GM18517 (cell line): ENCODE results near the gene PODN.
A peak's percentile ranks its signal among the peaks of the same experiment; 100 is the strongest.

Source experiments
- ATAC-seq: cut with Tn5 transposase; IDR thresholded peaks from one replicate; pipeline ENCODE4 v1.9.1; 2021; ENCODE audit warnings: mild to moderate bottlenecking, moderate library complexity; ENCODE audit not compliant: unreplicated experiment

PODN gene, protein sequence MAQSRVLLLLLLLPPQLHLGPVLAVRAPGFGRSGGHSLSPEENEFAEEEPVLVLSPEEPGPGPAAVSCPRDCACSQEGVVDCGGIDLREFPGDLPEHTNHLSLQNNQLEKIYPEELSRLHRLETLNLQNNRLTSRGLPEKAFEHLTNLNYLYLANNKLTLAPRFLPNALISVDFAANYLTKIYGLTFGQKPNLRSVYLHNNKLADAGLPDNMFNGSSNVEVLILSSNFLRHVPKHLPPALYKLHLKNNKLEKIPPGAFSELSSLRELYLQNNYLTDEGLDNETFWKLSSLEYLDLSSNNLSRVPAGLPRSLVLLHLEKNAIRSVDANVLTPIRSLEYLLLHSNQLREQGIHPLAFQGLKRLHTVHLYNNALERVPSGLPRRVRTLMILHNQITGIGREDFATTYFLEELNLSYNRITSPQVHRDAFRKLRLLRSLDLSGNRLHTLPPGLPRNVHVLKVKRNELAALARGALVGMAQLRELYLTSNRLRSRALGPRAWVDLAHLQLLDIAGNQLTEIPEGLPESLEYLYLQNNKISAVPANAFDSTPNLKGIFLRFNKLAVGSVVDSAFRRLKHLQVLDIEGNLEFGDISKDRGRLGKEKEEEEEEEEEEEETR

DNA sequence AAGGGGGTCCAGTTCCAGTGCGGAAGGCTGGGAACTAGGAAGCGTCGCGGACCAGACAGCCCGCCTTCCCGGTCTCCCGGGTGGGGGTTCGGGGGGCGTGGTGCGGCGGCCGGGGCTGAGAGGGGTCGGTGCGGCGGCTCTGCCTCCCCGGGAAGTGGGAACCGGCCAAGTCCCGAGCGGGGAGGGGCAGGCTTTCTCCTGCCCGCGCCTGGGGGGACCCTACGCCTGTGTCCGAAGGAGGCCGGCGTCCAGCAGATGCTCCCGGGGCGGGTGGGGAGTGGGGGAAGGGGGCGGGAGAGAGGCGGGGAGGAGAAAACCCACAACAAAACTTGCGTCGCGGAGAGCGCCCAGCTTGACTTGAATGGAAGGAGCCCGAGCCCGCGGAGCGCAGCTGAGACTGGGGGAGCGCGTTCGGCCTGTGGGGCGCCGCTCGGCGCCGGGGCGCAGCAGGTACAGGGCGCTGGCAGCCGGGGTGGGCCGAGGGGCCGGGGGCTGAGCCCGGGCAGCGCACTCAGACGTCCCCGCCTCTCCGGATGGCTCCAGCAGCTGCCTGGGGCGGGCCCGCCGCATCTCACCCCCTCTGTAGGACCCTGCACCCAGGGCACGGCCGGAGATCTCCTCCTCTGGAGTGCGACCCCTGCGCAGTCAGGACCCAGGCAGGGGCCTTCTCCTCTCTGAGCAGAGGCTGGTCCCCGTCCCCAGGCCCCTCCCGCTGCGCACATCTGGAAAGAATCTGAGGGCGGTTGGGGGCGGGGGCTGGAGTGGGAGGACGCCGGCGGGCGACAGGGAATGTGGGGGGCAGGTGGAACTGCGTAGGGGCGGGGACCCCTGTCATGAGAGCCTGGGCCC is at the start of gene PODN:
TSS of gene PODN (plus strand) at position 355 of the 849 bp plus-strand sequence. CDS start 7,643 bp downstream, outside the sequence.
- no peak for ATAC-seq

DNA sequence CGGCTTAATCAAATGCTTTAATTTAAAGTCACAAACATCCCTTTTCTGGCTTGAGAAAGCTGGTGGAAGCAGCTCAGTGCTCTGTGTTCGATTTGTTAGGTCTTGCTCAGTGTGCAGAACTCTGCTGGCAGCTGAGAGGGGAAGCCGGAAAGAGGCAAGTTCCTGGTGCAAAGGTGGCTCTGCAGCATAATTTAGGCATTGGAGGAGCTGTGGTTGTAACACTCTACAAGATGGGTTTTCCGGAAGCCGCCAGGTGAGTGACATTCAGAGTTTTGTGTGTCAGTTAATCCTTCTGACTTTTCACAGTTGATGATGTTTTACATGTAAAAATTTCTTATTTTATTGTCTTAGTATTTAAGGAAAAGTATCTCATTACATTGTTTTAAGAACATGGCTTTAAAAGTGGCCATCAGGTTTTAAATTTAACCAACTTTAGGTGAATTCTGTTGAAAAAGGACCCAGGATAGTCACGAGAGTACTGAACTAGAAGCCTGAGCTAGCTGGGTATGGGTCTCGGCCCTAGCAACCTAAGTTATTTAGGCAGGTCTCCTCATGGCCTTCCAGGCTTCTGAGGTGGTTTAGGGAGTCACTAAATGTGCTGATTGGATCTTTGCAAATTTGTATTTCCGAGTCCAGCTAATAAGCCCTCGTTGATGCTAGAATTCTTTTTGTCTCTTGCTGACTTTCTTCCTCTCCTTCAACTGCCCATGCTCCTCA is 47.1 kb upstream of the PODN start:
- ATAC-seq = peak; percentile 92

DNA sequence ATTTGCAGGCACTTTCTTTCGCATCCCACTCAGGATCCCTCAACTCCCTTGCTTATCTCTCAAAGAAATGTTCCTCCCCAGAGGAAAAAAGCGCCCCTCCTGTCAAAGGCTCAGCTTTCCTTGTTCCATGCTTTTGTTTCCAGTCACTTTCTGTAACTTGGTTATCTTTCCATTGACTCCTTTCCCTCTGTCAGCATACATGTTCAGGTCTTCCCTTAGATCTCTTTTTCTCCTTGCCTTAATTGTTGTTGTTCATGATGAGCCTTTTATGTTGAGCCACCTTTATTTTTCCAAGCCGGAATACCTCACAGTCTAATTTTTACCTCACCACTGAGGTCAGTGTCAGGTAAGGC is 46.5 kb upstream of the PODN start:
- ATAC-seq = no peak

DNA sequence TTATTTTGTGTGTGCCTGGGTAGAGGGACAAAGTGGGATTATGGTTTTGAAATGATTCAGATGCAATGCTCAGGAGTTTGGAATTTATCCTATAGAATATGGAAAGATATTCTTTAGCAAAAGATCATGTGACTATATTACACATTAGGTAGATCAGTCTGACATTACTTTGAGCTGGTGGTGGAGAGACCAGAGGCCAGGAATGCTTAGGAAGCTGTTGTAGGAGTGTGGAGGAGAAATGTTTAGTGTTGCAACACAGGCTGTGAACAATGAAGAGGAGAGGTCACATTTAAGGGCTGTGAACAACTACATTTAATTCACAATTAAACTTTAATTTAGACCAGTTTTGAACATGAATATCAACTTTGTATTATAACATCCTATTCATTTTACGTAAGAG is 45.3 kb upstream of the PODN start:
- no peak for ATAC-seq

DNA sequence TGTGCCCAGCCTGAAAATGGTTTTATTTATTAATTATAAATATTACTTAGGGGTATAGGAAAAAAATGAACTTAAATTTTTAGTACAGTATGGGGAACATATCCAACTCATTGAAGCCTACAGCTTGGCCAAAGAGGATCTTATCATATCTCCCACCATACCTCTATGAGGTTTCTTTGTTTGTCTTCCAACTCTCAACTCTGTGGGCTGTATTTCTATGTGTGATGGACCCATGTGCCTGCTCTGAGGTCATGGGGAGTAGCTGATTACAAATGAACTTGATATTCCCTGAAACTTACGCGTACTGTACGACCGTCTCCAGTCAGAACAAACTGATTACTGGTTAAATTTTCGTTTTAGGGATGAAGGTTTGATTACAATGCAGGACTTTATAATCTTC is 41.4 kb upstream of the PODN start:
- ATAC-seq = no peak

DNA sequence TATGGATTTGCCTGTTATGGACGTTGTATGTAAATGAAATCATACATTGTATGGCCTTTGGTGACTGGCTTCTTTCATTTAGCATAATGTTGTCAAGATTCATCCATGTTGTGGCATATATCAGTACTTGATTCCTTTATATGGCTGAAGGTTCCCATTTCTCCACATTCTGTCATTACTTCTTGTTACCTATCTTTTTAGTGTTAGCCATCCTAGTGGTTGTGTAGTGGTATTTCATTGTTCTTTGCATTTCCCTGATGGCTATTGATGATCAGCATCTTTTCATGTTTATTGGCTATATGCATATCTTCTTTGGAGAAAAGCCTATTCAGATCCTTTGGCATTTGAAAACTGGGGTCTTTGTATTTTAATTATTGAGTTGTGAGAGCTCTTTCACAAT is 39.8 kb upstream of the PODN start:
- no peak for ATAC-seq

DNA sequence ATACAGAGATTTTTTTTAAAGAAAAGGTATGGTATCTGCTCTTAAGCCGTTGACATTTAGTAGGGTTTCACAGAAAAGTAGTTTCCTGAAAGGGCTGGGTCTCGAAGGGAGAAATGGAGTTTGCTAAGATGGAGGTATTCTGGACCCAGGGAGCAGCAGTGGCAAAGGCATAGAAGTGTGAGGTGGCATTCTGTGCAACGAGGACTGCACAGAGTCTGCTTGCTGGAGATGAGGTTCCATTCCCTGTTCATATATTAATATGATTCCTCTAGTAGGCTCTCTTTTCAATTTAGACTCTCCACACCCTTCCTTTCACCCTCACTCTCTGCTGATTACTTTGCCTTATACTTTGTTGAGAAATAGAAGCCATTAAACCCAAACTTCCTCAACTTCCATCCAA is 38.5 kb upstream of the PODN start:
- no peak for ATAC-seq

DNA sequence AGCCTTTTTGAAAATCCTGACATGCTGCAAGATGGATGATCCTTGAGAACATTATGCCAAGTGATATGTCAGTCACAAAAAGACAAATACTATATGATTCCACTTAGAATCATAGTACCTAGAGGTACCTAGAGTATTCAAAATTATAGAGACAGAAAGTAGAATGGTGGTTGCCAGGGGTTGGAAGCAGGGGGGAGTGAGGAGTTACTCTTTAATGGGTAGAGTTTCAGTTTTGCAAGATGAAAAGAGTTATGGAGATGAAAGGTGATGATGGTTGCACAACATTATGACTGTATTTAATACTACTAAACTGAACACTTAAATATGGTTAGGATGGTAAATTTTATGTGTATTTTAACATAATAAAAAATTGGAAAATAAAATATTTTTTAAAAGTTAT is 37.9 kb upstream of the PODN start:
- no peak for ATAC-seq

DNA sequence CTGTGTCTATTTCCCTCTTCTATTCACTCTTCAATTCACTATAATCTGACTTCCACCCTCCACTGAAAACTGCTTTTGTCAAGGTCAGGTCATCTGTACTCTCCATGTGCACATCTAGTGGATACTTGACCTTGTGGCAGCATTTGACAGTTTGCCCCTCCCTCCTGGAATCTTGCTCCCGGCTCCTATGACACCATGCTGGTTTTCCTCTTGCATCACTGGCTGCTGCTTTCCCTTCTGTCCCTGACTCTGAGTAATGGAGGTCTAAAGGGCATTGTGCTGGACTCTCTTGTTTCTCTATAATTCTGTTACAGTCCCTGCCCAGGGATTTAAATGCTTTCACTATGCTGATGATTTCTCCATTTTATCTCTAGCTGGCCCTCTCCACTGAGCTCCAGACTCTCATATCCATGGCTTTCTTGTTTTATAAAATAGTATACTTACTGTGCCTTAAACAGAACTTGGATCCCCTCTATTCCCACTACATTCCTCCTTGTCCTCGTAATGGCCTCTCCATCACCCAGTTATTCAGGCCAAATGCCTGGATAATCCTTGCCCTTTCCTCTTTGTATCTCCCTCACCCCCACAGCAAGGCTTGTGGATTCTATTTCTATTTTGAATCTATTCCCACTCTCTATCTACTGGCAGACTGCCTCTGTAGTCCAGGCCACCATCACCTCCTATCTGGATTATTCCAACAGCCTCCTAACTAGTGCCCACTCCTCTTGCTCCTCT is 36.8 kb upstream of the PODN start:
- no peak for ATAC-seq

DNA sequence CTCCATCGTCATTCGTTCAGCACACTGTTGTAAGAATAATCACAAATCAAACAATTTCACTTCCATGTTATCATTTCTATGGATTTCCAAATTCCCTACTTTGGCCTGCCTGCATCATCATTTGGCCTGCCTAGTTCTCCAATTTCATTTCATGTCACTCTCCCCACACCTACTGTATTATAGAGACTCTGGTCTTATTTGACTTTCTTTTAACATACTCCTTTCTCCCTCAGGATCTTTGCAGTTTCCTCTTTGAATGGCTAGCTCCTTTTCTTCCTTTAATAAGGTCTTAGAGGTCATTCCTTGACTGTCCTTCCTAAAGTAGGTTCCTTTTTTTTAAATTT is 36.3 kb upstream of the PODN start:
- no peak for ATAC-seq

DNA sequence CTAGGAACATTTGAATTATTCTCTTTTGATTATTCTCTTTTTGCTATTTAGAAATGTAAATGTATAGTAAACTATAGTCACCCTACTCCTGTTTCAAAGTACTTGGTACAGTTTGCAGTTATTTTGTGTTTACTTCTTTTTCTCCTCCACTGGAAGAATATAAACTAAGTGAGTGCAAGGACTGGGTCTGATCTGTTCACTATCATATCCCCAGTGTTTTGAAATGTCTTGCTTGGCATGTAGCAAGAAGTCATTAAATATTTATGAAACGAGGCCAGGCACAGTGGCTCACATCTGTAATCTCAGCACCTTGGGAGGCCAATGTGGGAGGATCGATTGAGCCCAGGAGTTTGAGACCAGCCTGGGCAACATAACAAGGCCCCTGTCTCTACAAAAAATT is 35.8 kb upstream of the PODN start:
- no peak for ATAC-seq

DNA sequence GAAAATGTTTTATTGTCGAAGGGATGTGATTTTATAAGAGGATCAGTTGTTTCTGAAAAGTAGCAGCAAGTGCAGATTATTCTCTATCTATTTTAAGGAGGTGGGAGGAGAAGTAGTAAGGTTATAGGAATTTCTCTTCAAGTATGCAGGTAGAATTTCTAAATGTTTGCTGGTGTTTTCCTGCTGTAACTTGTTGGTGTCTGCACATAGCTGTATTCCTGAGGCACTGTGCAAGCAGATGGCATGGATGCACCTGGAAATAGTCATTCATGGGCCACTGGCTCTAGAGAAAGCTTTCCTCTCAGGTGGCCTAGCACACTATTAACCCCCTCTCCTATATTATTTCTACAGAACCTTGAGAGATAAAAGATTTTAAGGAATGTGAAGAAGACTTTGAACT is 30.3 kb upstream of the PODN start:
- no peak for ATAC-seq

DNA sequence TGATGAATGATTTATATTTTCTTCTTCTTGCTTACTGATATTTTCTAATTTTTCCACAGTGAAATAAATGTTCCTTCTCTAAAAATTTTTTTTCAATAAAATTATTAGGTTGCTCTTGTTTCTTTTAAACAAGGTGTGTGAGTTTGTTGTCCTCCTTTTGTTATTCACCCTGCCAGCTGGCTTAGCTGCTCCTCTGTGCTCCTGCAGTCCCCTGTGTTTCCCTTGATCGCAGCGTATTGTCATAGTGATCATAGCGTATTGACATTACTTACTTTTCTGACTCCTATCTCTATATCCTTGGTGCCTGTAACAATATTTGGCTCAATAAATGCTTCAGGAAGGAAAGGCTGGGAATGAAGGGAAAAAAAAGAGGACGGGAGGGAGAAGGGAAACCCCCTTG is 24.9 kb upstream of the PODN start:
- no peak for ATAC-seq

DNA sequence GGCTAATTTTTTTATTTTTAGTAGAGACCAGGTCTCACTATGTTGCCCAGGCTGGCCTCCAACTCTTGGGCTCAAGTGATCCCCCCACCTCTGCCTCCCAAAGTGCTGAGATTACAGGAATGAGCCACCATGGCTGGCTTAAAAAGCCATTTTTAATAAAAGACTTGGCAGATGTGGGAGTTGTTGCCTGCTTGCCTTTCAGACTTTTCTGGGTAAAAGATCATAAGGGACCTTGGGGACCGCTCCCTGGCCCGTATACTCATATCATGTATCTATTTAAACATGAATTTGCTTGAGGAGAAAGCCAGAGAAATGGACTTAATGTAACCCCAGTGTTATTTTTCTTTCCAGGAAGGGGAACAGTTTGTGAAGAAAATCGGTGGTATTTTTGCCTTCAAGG is 23.4 kb upstream of the PODN start:
- no peak for ATAC-seq

DNA sequence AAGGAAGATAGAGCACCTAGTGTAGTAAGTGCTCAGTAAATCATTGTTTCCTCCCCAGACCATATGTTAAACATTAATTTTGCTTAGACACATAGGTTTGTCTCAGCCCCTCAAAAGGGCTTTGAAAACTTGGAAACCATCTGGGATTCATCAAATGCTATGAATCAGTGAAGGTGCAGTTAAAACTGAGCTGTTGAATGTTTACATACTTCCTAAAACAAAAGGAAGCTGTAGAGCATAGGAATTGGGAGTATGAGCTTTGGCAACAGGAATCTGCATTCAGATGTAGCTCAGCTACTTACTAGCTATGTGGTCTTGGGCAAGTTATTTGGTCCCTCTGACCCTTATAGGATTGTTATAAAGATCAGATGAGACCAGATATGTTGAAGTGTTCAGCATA is 18.7 kb upstream of the PODN start:
- no peak for ATAC-seq

DNA sequence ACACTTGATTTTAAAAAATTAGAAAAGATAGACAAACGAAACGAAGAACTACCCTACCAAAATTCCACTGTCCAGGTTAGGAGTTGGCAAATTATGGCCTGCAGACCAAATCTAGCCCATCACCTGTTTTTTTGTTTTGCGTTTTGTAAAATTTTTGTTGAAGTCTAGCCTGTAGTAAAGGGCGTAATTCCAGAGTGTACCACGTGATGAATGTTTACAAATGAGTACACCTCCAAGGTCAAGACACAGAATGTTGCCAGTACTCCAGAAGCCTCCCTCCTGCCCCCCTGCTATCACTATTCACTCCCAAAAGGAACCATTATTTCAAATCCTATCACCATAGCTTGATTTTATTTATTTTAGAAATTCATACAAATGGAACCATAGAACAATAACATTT is 17.1 kb upstream of the PODN start:
- no peak for ATAC-seq

DNA sequence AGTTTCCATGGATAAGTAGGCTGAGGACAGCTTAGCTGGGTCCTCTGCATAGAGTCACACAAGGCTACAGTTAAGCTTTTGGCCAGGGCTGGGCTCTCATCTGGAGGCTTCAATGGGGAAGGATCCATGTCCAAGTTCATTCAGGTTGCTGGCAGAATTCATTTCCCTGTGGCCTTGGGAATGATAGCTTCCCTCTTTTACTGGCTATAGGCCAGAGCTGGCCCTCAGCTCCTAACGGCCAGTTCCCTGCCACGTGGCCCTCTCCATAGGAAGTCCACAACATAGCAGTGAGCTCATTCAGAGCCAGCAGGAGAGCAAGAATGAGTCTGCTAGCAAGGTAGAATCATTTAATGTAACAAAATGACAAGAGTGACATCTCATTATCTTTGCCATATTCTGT is 15.1 kb upstream of the PODN start:
- no peak for ATAC-seq

DNA sequence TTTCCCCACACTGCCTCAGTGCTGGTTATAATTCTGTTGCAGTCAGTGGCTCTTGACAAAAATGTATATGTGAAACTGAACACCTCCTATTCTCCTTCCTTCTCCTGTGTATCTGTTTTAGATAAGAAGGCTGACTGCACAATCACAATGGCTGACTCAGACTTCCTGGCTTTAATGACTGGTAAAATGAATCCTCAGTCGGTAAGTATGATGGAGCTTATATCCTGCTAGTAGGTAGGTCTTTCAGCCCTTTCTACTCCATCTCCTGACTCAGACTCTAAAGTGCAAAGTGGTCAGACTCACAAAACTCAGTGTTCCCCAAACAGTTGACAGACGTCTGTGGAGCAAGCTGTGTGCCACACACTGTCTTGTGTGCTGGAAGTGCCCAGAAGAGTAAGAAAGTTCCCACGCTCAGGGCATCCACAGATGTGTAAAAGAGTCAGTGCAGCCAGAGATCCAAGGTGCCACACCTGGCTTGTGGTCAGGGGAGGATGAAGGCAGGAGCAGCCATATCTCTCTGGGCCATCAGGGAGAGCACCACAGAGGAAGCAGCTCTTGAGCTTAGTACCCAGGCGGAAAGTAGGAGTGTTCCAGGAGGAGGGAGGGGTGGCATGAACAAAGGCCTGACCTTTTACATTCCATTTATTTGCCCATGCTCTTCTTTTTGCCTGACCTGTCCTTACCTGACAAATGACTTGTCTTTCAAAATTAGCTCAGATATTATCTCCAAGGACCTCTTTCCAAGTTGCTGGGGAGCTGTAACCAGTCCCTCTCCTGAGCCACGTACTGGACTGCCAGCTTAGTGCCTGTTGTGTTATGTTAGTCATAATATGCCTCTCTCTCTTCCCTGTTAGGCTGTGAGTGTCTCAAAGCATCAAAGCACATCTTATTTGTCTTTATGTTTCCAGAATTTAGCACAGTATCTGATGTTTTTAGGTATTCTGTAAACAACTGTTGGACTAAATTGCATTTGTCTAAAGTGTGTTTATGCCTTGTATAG is 14.0 kb upstream of the PODN start:
- no peak for ATAC-seq

DNA sequence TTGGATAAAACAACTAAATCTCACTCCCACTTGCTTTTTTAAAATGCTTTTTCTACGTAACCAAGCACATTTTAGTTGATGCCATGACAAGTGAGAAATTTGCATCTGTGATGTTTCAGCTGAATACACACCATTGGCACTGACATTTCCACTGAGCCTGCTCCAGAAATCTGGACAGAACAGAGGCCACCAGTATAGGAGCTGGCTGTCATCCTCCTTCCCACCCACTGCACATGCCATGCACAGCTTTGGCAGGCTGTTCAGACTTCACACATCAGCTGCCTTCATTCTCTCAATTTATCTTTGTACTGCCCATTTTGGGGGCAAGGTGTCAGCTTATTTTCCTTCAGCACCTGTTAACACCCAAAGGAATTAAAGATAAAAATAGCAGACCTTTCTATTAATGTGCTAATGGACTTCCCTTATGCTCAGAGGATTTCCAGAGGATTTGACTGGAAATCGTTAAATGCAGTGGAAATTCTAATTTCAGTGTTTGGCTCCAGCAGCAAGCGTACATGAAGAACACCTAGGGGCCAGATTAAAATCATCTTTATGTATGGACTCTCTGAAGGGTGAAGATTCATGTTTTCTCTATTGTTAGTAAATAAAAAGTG is 12.9 kb upstream of the PODN start:
- ATAC-seq = no peak
